K562 (cell line): ENCODE results near the gene GATAD2B. TPM values are rescaled to one million over a fixed set of nuclear protein-coding genes. Genes with fewer than 3 reads are reported as not detected.

Experiments used
- ELF1 ChIP-seq: fragments of 200-800 bp; sonication (Bioruptor generic); IDR thresholded peaks from 2 replicates; pipeline ENCODE4 v1.6.1; 2016; ENCODE audit warnings: missing genetic modification characterization, missing compliant biosample characterization
- ESRRA ChIP-seq: fragments of 450-650 bp; IDR thresholded peaks from 2 replicates; pipeline ENCODE4 v1.6.1; 2014; ENCODE audit warnings: low read depth, mild to moderate bottlenecking, moderate library complexity, borderline replicate concordance
- ETV1 ChIP-seq: fragments of 450-650 bp; conservative IDR thresholded peaks from 2 replicates; pipeline ENCODE4 v1.6.1; 2016; ENCODE audit warnings: missing genetic modification characterization, control low read depth, low read depth, missing compliant biosample characterization
- GABPB1 ChIP-seq: sonication (generic); formaldehyde crosslinking; IDR thresholded peaks from 2 replicates; pipeline ENCODE4 v1.8.0; 2022; ENCODE audit warnings: mild to moderate bottlenecking, missing genetic modification reagents
- HDAC1 ChIP-seq, 2 experiments: fragments of 450-650 bp; IDR thresholded peaks; 2 replicates each; pipeline ENCODE4 v1.6.1; 2016 to 2017; ENCODE audit warnings: inconsistent platforms in 1 of 2, mild to moderate bottlenecking in 1 of 2, moderate library complexity in 1 of 2
- HDAC2 ChIP-seq: fragments of 450-650 bp; IDR thresholded peaks from 2 replicates; pipeline ENCODE4 v1.6.1; 2016; ENCODE audit warnings: mild to moderate bottlenecking
- MAFK ChIP-seq: IDR thresholded peaks from 2 replicates; pipeline ENCODE4 v1.6.1; 2011; ENCODE audit warnings: low read length, improper control_type of control experiment
- MTA3 ChIP-seq: fragments of 450-650 bp; formaldehyde crosslinking; IDR thresholded peaks from 2 replicates; pipeline ENCODE4 v1.6.1; 2017; ENCODE audit warnings: mild to moderate bottlenecking, borderline replicate concordance
- NCOA2 ChIP-seq, 2 experiments: fragments of 450-650 bp; IDR thresholded peaks; 2 replicates each; pipeline ENCODE4 v1.6.1; 2018; ENCODE audit warnings: mild to moderate bottlenecking in 2 of 2, moderate library complexity in 1 of 2; ENCODE audit not compliant: partially characterized antibody in 2 of 2
- NRF1 ChIP-seq, 2 experiments: fragments of 450-650 bp; IDR thresholded peaks in 1 of 2; conservative IDR thresholded peaks in 1 of 2; 2 replicates each; pipeline ENCODE4 v1.6.1; 2014; ENCODE audit warnings: mild to moderate bottlenecking in 2 of 2
- POLR2B ChIP-seq: fragments of 450-650 bp; IDR thresholded peaks from 2 replicates; pipeline ENCODE4 v1.6.1; 2018; ENCODE audit warnings: low read depth; ENCODE audit not compliant: partially characterized antibody
- RBFOX2 ChIP-seq: fragments of 200-400 bp; formaldehyde crosslinking; IDR thresholded peaks from 2 replicates; pipeline ENCODE4 v1.6.1; 2017; ENCODE audit warnings: low read depth, mild to moderate bottlenecking, low read length, moderate library complexity
- TAF9B ChIP-seq: fragments of 450-650 bp; IDR thresholded peaks from 2 replicates; pipeline ENCODE4 v1.6.1; 2018; ENCODE audit warnings: mild to moderate bottlenecking; ENCODE audit not compliant: partially characterized antibody
- ZMIZ1 ChIP-seq, 2 experiments: fragments of 150-350 bp in 1 of 2; IDR thresholded peaks; 2 replicates each; pipeline ENCODE4 v1.6.1; 2012 to 2016; ENCODE audit warnings: low read depth in 2 of 2, low read length in 2 of 2, mild to moderate bottlenecking in 1 of 2, moderate library complexity in 1 of 2
- ZNF124 ChIP-seq: sonication (generic); formaldehyde crosslinking; IDR thresholded peaks from 2 replicates; pipeline ENCODE4 v1.8.1; 2022; ENCODE audit warnings: missing genetic modification reagents
- polyA plus RNA-seq, 8 experiments: library from polyadenylated mRNA; depleted of rRNA in 4 of 8; stranded (reverse) in 5 of 8; unstranded in 3 of 8; fragments of >200 nt; fragmentation: Nextera tagmentation in 2 of 8; fragmentation: Illumina TruSeq in 1 of 8; extraction: Ambion mirVana in 2 of 8; extraction: Trizol in 1 of 8; gene quantifications; 2 replicates each; pipeline versions ENCODE4 v1.2.1 to v1.2.3, GENCODE V29; 2011 to 2014; ENCODE audit warnings: inconsistent platforms in 1 of 8, missing spikeins in 1 of 8
- total RNA-seq, 7 experiments: library from RNA; depleted of rRNA in 6 of 7; stranded (reverse); fragments of >200 nt in 6 of 7; fragmentation: Illumina TruSeq in 2 of 7; extraction: Trizol in 2 of 7; gene quantifications; 2 replicates each; pipeline versions ENCODE4 v1.2.1 to v1.2.3, GENCODE V29; 2011 to 2021; ENCODE audit warnings: low replicate concordance in 1 of 7
- TF ChIP-seq, protein P1 (sequence below), 2 experiments: fragments of 200-800 bp in 1 of 2; sonication (Bioruptor generic) in 1 of 2; sonication (generic) in 1 of 2; formaldehyde crosslinking in 1 of 2; IDR thresholded peaks in 1 of 2; conservative IDR thresholded peaks in 1 of 2; 2 replicates each; pipeline versions ENCODE4 v1.5.0 to v1.6.1; 2016 to 2020; ENCODE audit warnings: missing compliant biosample characterization in 1 of 2, missing genetic modification characterization in 1 of 2, missing genetic modification reagents in 1 of 2
- TF ChIP-seq, protein P2 (sequence below): fragments of 250-450 bp; sonication (Bioruptor Pico); IDR thresholded peaks from 2 replicates; pipeline ENCODE4 v1.5.0; 2020; ENCODE audit warnings: mild to moderate bottlenecking, borderline replicate concordance
- TF ChIP-seq, protein P3 (sequence below): fragments of 450-650 bp; IDR thresholded peaks from 2 replicates; pipeline ENCODE4 v1.6.1; 2016

GATAD2B gene
- total and polyA plus RNA-seq, 9 of the 15 experiments (the other 6 are each of a cell fraction or from before 2014, with no cell fraction given) = 1.5 to 40.2 (median 4.9) TPM

GRCh38 chr1:153967107-153967999 lies 44.6 kb upstream of the GATAD2B start, which contains the start of gene CREB3L4 (continued):
- TF ChIP-seq MTA3 (peak; percentile 55; the same call in 1 of the 2 replicates), ZMIZ1 (IDR thresholded peaks at IDR 0.05; ENCODE audit: low read depth in 2 of 2, low read length in 2 of 2) (0 out of 4 replicates have a peak, but pooled peaks of 1 of the 2 experiments have one; percentile 40), GABPB1 (CRISPR knock-in tag) (0 out of 2 replicates have a peak, but pooled peaks have one; percentile 75), ZNF124 (CRISPR knock-in tag) (no peak), NCOA2 (IDR thresholded peaks at IDR 0.05; ENCODE audit: partially characterized antibody in 2 of 2) (no peak), ELF1 (tag) (peak; percentile 84), TAF9B (peak; percentile 62), RBFOX2 (peak; percentile 96), MAFK (no peak; the same call in 1 of the 2 replicates), POLR2B (peak; percentile 89), HDAC1 (IDR thresholded peaks at IDR 0.05) (peak in 1 of 2 experiments; percentile 81; a peak in 2 of 4 replicates), ETV1 (tag) (no peak), ESRRA (peak; percentile 11; the same call in 1 of the 2 replicates), HDAC2 (no peak; the same call in 1 of the 2 replicates), NRF1 (conservative IDR thresholded peaks at IDR 0.05 in 1 of 2, IDR thresholded peaks at IDR 0.05 in 1 of 2) (peak; percentile 76 to 80)
- TF ChIP-seq, protein P1, sequence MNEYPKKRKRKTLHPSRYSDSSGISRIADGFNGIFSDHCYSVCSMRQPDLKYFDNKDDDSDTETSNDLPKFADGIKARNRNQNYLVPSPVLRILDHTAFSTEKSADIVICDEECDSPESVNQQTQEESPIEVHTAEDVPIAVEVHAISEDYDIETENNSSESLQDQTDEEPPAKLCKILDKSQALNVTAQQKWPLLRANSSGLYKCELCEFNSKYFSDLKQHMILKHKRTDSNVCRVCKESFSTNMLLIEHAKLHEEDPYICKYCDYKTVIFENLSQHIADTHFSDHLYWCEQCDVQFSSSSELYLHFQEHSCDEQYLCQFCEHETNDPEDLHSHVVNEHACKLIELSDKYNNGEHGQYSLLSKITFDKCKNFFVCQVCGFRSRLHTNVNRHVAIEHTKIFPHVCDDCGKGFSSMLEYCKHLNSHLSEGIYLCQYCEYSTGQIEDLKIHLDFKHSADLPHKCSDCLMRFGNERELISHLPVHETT (CRISPR knock-in tag; conservative IDR thresholded peaks at IDR 0.05 in 1 of 2, IDR thresholded peaks at IDR 0.05 in 1 of 2) = peak in 1 of 2 experiments; percentile 43; a peak in 1 of 4 replicates
- TF ChIP-seq, protein P2, sequence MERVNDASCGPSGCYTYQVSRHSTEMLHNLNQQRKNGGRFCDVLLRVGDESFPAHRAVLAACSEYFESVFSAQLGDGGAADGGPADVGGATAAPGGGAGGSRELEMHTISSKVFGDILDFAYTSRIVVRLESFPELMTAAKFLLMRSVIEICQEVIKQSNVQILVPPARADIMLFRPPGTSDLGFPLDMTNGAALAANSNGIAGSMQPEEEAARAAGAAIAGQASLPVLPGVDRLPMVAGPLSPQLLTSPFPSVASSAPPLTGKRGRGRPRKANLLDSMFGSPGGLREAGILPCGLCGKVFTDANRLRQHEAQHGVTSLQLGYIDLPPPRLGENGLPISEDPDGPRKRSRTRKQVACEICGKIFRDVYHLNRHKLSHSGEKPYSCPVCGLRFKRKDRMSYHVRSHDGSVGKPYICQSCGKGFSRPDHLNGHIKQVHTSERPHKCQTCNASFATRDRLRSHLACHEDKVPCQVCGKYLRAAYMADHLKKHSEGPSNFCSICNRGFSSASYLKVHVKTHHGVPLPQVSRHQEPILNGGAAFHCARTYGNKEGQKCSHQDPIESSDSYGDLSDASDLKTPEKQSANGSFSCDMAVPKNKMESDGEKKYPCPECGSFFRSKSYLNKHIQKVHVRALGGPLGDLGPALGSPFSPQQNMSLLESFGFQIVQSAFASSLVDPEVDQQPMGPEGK = no peak
- TF ChIP-seq, protein P3, sequence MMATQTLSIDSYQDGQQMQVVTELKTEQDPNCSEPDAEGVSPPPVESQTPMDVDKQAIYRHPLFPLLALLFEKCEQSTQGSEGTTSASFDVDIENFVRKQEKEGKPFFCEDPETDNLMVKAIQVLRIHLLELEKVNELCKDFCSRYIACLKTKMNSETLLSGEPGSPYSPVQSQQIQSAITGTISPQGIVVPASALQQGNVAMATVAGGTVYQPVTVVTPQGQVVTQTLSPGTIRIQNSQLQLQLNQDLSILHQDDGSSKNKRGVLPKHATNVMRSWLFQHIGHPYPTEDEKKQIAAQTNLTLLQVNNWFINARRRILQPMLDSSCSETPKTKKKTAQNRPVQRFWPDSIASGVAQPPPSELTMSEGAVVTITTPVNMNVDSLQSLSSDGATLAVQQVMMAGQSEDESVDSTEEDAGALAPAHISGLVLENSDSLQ = peak; percentile 100
